Lower leg skin (tissue), 4 donors: ENCODE results near the gene RAP2B. TPM values are rescaled to one million over a fixed set of nuclear protein-coding genes. Genes with fewer than 3 reads are reported as not detected.
"Not testable (repeated sequence)": the region's sequence is repeated elsewhere in the genome, so short reads cannot be mapped to it uniquely, and the experiment has no call there.

Experiments used
- DNase-seq, 2 donors: peaks; one replicate each; pipeline ENCODE4 v3.0.0-alpha.2; 2019; ENCODE audit warnings: low spot score in 2 of 2
- H3K4me3 ChIP-seq: fragments of 200-600 bp; sonication (generic); 2 replicates; pipeline ENCODE4 v1.5.1; 2017; ENCODE audit warnings: mild to moderate bottlenecking, low read depth; ENCODE audit not compliant: poor library complexity, severe bottlenecking
- CTCF ChIP-seq, 3 donors: fragments of 450-650 bp; IDR thresholded peaks; one replicate each; pipeline ENCODE4 v1.5.1; 2016; ENCODE audit warnings: antibody characterized with exemption in 3 of 3, mild to moderate bottlenecking in 3 of 3, moderate library complexity in 2 of 3
- POLR2A ChIP-seq, 2 donors: fragments of 450-650 bp; IDR thresholded peaks; one replicate each; pipeline ENCODE4 v1.6.1; 2016 to 2017; ENCODE audit warnings: antibody characterized with exemption in 2 of 2, mild to moderate bottlenecking in 1 of 2, moderate library complexity in 1 of 2
- WGBS, 2 donors: methylation state at CpG; one replicate each; pipeline ENCODE4 v1.1.5; 2018; 5-methylcytosine and 5-hydroxymethylcytosine counted together
- intact Hi-C: fragments of 100-400 bp; cut with DNase I; formaldehyde crosslinking; loops from one replicate; pipeline ENCODE4 v1.15.0; 2023; ENCODE audit warnings: low total_unique reads
- total RNA-seq, 4 donors: library from RNA; depleted of rRNA; stranded (reverse); fragments of >200 nt; gene quantifications; one replicate each; pipeline ENCODE4 v1.1.0, GENCODE V29; 2016

RAP2B gene
- total RNA-seq, 4 donors from 2014 or later: 10.1 to 13.7 (median 11.7) TPM

GRCh38 chr3:153144071-153144470, 18.0 kb upstream of the RAP2B start:
- H3K4me3 ChIP-seq: no peak overlapping the region
- DNase-seq: no peak
- intact Hi-C loops: no loop called here
- TF ChIP-seq CTCF (IDR thresholded peaks at IDR 0.05): no peak
- 57 to 72% methylated on average over 1 of the region's 1 CpG for WGBS, 2 donors

GRCh38 chr3:153144779-153145178, 17.2 kb upstream of the RAP2B start:
- TF ChIP-seq POLR2A (IDR thresholded peaks at IDR 0.05): no peak
- TF ChIP-seq CTCF (IDR thresholded peaks at IDR 0.05): no peak
- intact Hi-C loops: no loop called here
- no peak for DNase-seq
- H3K4me3 ChIP-seq: no peak overlapping the region
- 89 to 97% methylated on average over 1 of the region's 1 CpG for WGBS, 2 donors

- intact Hi-C loops: no loop called here
- TF ChIP-seq CTCF (IDR thresholded peaks at IDR 0.05) (no peak), POLR2A (IDR thresholded peaks at IDR 0.05) (no peak)
- no peak for DNase-seq
- H3K4me3 ChIP-seq: no peak overlapping the region
These were observed 16.6 kb upstream of the RAP2B start for GRCh38 chr3:153145454-153145853.

- DNase-seq: no peak
- TF ChIP-seq CTCF (IDR thresholded peaks at IDR 0.05): no peak
- TF ChIP-seq POLR2A (IDR thresholded peaks at IDR 0.05): no peak
- H3K4me3 ChIP-seq: no peak overlapping the region
- 92 to 96% methylated on average over 6 of the region's 6 CpGs for WGBS, 2 donors
- intact Hi-C loops: no loop called here
These were observed 15.6 kb upstream of the RAP2B start for GRCh38 chr3:153146191-153147053.

- H3K4me3 ChIP-seq: no peak overlapping the region
- intact Hi-C loops: no loop called here
- TF ChIP-seq CTCF (IDR thresholded peaks at IDR 0.05) (no peak), POLR2A (IDR thresholded peaks at IDR 0.05) (no peak)
- 76 to 79% methylated on average over 2 of the region's 2 CpGs for WGBS, 2 donors
- no peak for DNase-seq
These were observed 11.0 kb upstream of the RAP2B start for GRCh38 chr3:153150991-153151390.

- WGBS, 2 donors: 97 to 98% methylated on average over 9 to 25 of the region's 29 CpGs
- H3K4me3 ChIP-seq, DNase-seq, intact Hi-C loops: not testable (repeated sequence)
These were observed 6.2 kb upstream of the RAP2B start for GRCh38 chr3:153155786-153156185.
